NCI-H69 (cell line): ENCODE data around the gene CCDC92B.
"Not testable (repeated sequence)": the region's sequence is repeated elsewhere in the genome, so short reads cannot be mapped to it uniquely, and the experiment has no call there.

Experiments used
- DNase-seq: peaks from one replicate; lab custom pipeline; 2025; lab: John Stamatoyannopoulos, UW

The CCDC92B gene

GRCh38 chr17:2703606-2704005 lies 45.8 kb downstream of the CCDC92B start:
- no peak for DNase-seq

- DNase-seq, result no peak
These were observed 46.3 kb downstream of the CCDC92B start for GRCh38 chr17:2703181-2703580.

- DNase-seq, result no peak
These were observed 47.3 kb downstream of the CCDC92B start for GRCh38 chr17:2701996-2702741.

GRCh38 chr17:2701161-2701995 lies 48.1 kb downstream of the CCDC92B start:
- no peak for DNase-seq

GRCh38 chr17:2700491-2701141 lies 48.8 kb downstream of the CCDC92B start:
- DNase-seq, result no peak

- no peak for DNase-seq
These were observed 49.4 kb downstream of the CCDC92B start for GRCh38 chr17:2700030-2700490.

- DNase-seq, result not testable (repeated sequence)
These were observed 50.1 kb downstream of the CCDC92B start for GRCh38 chr17:2699216-2699805.

- no peak for DNase-seq
These were observed 51.8 kb downstream of the CCDC92B start for GRCh38 chr17:2697611-2698162.

- no peak for DNase-seq
These were observed 53.3 kb downstream of the CCDC92B start for GRCh38 chr17:2695961-2696760.

GRCh38 chr17:2695243-2695960 lies 54.0 kb downstream of the CCDC92B start:
- DNase-seq, result no peak

- DNase-seq, result no peak
These were observed 54.8 kb downstream of the CCDC92B start for GRCh38 chr17:2694381-2695242.

GRCh38 chr17:2693561-2694380 lies 55.7 kb downstream of the CCDC92B start:
- no peak for DNase-seq

GRCh38 chr17:2692781-2693135 lies 56.7 kb downstream of the CCDC92B start:
- DNase-seq, result no peak

- no peak for DNase-seq
These were observed 57.3 kb downstream of the CCDC92B start for GRCh38 chr17:2691965-2692780.

GRCh38 chr17:2691069-2691871 lies 58.2 kb downstream of the CCDC92B start:
- DNase-seq, result no peak

- DNase-seq, result no peak
These were observed 59.0 kb downstream of the CCDC92B start for GRCh38 chr17:2690165-2691068.
